22Rv1 (cell line): ENCODE data around the gene RNGTT.

Experiments
- ZFX ChIP-seq: fragments of 450-650 bp; IDR thresholded peaks from 2 replicates; pipeline ENCODE4 v1.6.1; 2017; ENCODE audit warnings: antibody characterized with exemption, borderline replicate concordance
- TF ChIP-seq, protein P1 (sequence below): fragments of 450-650 bp; IDR thresholded peaks from 2 replicates; pipeline ENCODE4 v1.5.1; 2017; ENCODE audit warnings: mild to moderate bottlenecking

DNA sequence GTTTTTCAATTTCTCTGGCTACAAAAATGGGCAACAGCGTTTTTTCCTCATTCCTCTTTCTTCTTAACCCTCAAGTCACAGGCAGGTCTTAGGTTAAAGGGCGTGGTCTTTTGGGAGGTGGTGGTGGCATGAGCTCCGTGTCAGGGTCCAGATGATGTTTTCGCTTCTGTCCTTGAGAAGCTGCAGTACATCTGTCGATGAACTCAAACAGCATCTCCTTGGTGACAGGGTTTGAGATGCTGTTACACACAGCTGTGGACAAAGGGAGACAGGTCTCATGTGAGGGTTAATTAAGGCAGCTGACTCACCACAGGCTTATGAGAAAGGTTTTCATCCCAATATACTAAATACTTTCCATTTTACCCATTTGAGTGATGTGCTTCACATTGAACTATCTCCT is 350.8 kb downstream of the RNGTT start:
- no peak for TF ChIP-seq ZFX
- TF ChIP-seq, protein P1, sequence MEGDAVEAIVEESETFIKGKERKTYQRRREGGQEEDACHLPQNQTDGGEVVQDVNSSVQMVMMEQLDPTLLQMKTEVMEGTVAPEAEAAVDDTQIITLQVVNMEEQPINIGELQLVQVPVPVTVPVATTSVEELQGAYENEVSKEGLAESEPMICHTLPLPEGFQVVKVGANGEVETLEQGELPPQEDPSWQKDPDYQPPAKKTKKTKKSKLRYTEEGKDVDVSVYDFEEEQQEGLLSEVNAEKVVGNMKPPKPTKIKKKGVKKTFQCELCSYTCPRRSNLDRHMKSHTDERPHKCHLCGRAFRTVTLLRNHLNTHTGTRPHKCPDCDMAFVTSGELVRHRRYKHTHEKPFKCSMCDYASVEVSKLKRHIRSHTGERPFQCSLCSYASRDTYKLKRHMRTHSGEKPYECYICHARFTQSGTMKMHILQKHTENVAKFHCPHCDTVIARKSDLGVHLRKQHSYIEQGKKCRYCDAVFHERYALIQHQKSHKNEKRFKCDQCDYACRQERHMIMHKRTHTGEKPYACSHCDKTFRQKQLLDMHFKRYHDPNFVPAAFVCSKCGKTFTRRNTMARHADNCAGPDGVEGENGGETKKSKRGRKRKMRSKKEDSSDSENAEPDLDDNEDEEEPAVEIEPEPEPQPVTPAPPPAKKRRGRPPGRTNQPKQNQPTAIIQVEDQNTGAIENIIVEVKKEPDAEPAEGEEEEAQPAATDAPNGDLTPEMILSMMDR = no peak
